Stomach (tissue), 4 donors: Measurements from ENCODE around the gene RYR1.

Experiments used
- POLR2A ChIP-seq, 4 donors: fragments of 450-650 bp; IDR thresholded peaks; one replicate each; pipeline ENCODE4 v1.6.1; 2016; ENCODE audit warnings: antibody characterized with exemption in 4 of 4, control low read depth in 2 of 4, mild to moderate bottlenecking in 1 of 4, moderate library complexity in 1 of 4
- TF ChIP-seq, protein P1 (sequence below), 7 experiments: fragments of 450-650 bp in 4 of 7; fragments of 200-600 bp in 3 of 7; sonication (generic) in 3 of 7; IDR thresholded peaks; one replicate each; pipeline ENCODE4 v1.5.1; 2016 to 2019; ENCODE audit warnings: antibody characterized with exemption in 7 of 7, control low read depth in 2 of 7, mild to moderate bottlenecking in 1 of 7

GRCh38 chr19:38587562-38587961 lies 154.1 kb downstream of the RYR1 start:
- TF ChIP-seq, protein P1, sequence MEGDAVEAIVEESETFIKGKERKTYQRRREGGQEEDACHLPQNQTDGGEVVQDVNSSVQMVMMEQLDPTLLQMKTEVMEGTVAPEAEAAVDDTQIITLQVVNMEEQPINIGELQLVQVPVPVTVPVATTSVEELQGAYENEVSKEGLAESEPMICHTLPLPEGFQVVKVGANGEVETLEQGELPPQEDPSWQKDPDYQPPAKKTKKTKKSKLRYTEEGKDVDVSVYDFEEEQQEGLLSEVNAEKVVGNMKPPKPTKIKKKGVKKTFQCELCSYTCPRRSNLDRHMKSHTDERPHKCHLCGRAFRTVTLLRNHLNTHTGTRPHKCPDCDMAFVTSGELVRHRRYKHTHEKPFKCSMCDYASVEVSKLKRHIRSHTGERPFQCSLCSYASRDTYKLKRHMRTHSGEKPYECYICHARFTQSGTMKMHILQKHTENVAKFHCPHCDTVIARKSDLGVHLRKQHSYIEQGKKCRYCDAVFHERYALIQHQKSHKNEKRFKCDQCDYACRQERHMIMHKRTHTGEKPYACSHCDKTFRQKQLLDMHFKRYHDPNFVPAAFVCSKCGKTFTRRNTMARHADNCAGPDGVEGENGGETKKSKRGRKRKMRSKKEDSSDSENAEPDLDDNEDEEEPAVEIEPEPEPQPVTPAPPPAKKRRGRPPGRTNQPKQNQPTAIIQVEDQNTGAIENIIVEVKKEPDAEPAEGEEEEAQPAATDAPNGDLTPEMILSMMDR (IDR thresholded peaks at IDR 0.05): no peak
- TF ChIP-seq POLR2A (IDR thresholded peaks at IDR 0.05): no peak
